HEK293 (cell line): ENCODE data around the gene PIGS.
A peak's percentile ranks its signal among the peaks of the same experiment; 100 is the strongest.

Experiments used
- CTCF ChIA-PET: fragments of 350-600 bp; formaldehyde crosslinking; extraction: SDS; loops from one replicate; lab custom pipeline; 2021; ENCODE audit warnings: antibody characterized with exemption; lab: Yijun Ruan, JAX
- POLR2A ChIA-PET: fragments of 300-600 bp; formaldehyde crosslinking; extraction: SDS; loops from one replicate; lab custom pipeline; 2020; ENCODE audit warnings: antibody characterized with exemption, inconsistent platforms; lab: Yijun Ruan, JAX
- H3K27ac ChIP-seq: fragments of 200-500 bp; sonication (Bioruptor generic); 2 replicates; pipeline ENCODE4 v1.5.1; 2014; ENCODE audit warnings: low read depth, low read length, control low read depth, inconsistent platforms; ENCODE audit errors: extremely low read depth
- H3K36me3 ChIP-seq, 2 experiments: fragments of 200-500 bp in 1 of 2; sonication (Bioruptor generic) in 1 of 2; 1 replicate in 1 of 2; 2 replicates in 1 of 2; pipeline ENCODE4 v1.5.1; 2014 to 2017; ENCODE audit warnings: inconsistent platforms in 2 of 2, low read length in 2 of 2; ENCODE audit not compliant: control insufficient read depth in 2 of 2, insufficient read depth in 1 of 2
- H3K4me1 ChIP-seq: fragments of 200-500 bp; sonication (Bioruptor generic); 2 replicates; pipeline ENCODE4 v1.5.1; 2014; ENCODE audit warnings: mild to moderate bottlenecking, low read length, inconsistent platforms; ENCODE audit not compliant: control insufficient read depth, insufficient read depth
- H3K4me3 ChIP-seq: 2 replicates; pipeline ENCODE4 v1.5.1; 2011; ENCODE audit warnings: low read depth, mild to moderate bottlenecking, control low read depth, low read length, moderate library complexity
- H3K9me3 ChIP-seq: fragments of 200-500 bp; sonication (Bioruptor generic); 2 replicates; pipeline ENCODE4 v1.5.1; 2014; ENCODE audit warnings: low read depth, low read length, inconsistent platforms; ENCODE audit not compliant: control insufficient read depth, insufficient read depth
- EGR2 ChIP-seq: fragments of 450-650 bp; formaldehyde crosslinking; IDR thresholded peaks from 2 replicates; pipeline ENCODE4 v1.5.1; 2016; ENCODE audit warnings: low read depth, missing biosample characterization, missing genetic modification characterization
- GLIS1 ChIP-seq: fragments of 450-650 bp; formaldehyde crosslinking; IDR thresholded peaks from 2 replicates; pipeline ENCODE4 v1.5.1; 2016; ENCODE audit warnings: missing biosample characterization, missing genetic modification characterization
- GLIS2 ChIP-seq: fragments of 450-650 bp; formaldehyde crosslinking; IDR thresholded peaks from 2 replicates; pipeline ENCODE4 v1.5.1; 2016; ENCODE audit warnings: missing biosample characterization, missing genetic modification characterization
- KLF1 ChIP-seq: fragments of 450-650 bp; formaldehyde crosslinking; IDR thresholded peaks from 2 replicates; pipeline ENCODE4 v1.5.1; 2016; ENCODE audit warnings: missing biosample characterization, missing genetic modification characterization
- SETDB1 ChIP-seq: IDR thresholded peaks from one replicate; pipeline ENCODE4 v1.6.1; 2017; ENCODE audit warnings: mild to moderate bottlenecking, low read length, moderate library complexity, mixed read lengths; ENCODE audit not compliant: insufficient read length
- YY1 ChIP-seq: fragments of 450-650 bp; formaldehyde crosslinking; IDR thresholded peaks from 2 replicates; pipeline ENCODE4 v1.5.1; 2018; ENCODE audit warnings: missing biosample characterization, missing genetic modification characterization
- ZBTB20 ChIP-seq: fragments of 450-650 bp; formaldehyde crosslinking; IDR thresholded peaks from 2 replicates; pipeline ENCODE4 v1.5.1; 2016; ENCODE audit warnings: missing biosample characterization, missing genetic modification characterization
- ZBTB7A ChIP-seq: fragments of 450-650 bp; formaldehyde crosslinking; IDR thresholded peaks from 2 replicates; pipeline ENCODE4 v1.5.1; 2016; ENCODE audit warnings: low read depth, missing biosample characterization, missing genetic modification characterization
- ZFHX2 ChIP-seq: fragments of 450-650 bp; formaldehyde crosslinking; conservative IDR thresholded peaks from 2 replicates; pipeline ENCODE4 v1.5.1; 2016; ENCODE audit warnings: missing biosample characterization, missing genetic modification characterization
- ZFP41 ChIP-seq: fragments of 450-650 bp; formaldehyde crosslinking; IDR thresholded peaks from 2 replicates; pipeline ENCODE4 v1.5.1; 2016; ENCODE audit warnings: missing biosample characterization, missing genetic modification characterization, borderline replicate concordance
- ZIC2 ChIP-seq: fragments of 450-650 bp; formaldehyde crosslinking; IDR thresholded peaks from 2 replicates; pipeline ENCODE4 v1.5.1; 2016; ENCODE audit warnings: missing biosample characterization, missing genetic modification characterization
- ZNF248 ChIP-seq: fragments of 450-650 bp; formaldehyde crosslinking; IDR thresholded peaks from 2 replicates; pipeline ENCODE4 v1.5.1; 2017; ENCODE audit warnings: missing biosample characterization, missing genetic modification characterization
- ZNF274 ChIP-seq, 2 experiments: fragments of 200-500 bp in 1 of 2; fragments of 450-650 bp in 1 of 2; sonication (Bioruptor generic) in 1 of 2; formaldehyde crosslinking in 1 of 2; IDR thresholded peaks; 2 replicates each; pipeline versions ENCODE4 v1.5.1 to v1.6.1; 2014 to 2016; ENCODE audit warnings: borderline replicate concordance in 1 of 2, inconsistent platforms in 1 of 2, low read length in 1 of 2, missing biosample characterization in 1 of 2, missing genetic modification characterization in 1 of 2
- ZNF391 ChIP-seq: fragments of 450-650 bp; formaldehyde crosslinking; IDR thresholded peaks from 2 replicates; pipeline ENCODE4 v1.5.1; 2016; ENCODE audit warnings: low read depth, missing biosample characterization, missing genetic modification characterization, borderline replicate concordance
- ZNF501 ChIP-seq: fragments of 450-650 bp; formaldehyde crosslinking; IDR thresholded peaks from 2 replicates; pipeline ENCODE4 v1.5.1; 2016; ENCODE audit warnings: missing biosample characterization, missing genetic modification characterization
- ZNF558 ChIP-seq: fragments of 450-650 bp; formaldehyde crosslinking; IDR thresholded peaks from 2 replicates; pipeline ENCODE4 v1.5.1; 2016; ENCODE audit warnings: missing biosample characterization, missing genetic modification characterization
- ZNF610 ChIP-seq: fragments of 450-650 bp; formaldehyde crosslinking; IDR thresholded peaks from 2 replicates; pipeline ENCODE4 v1.5.1; 2016; ENCODE audit warnings: missing biosample characterization, missing genetic modification characterization, borderline replicate concordance
- ZNF624 ChIP-seq: fragments of 450-650 bp; formaldehyde crosslinking; IDR thresholded peaks from 2 replicates; pipeline ENCODE4 v1.5.1; 2017; ENCODE audit warnings: missing biosample characterization, missing genetic modification characterization
- ZNF747 ChIP-seq: fragments of 450-650 bp; formaldehyde crosslinking; IDR thresholded peaks from 2 replicates; pipeline ENCODE4 v1.5.1; 2016; ENCODE audit warnings: missing biosample characterization, missing genetic modification characterization
- ZNF76 ChIP-seq: fragments of 450-650 bp; formaldehyde crosslinking; IDR thresholded peaks from 2 replicates; pipeline ENCODE4; 2016; ENCODE audit warnings: low read depth, missing biosample characterization, missing genetic modification characterization, borderline replicate concordance
- ZNF768 ChIP-seq: fragments of 450-650 bp; formaldehyde crosslinking; IDR thresholded peaks from 2 replicates; pipeline ENCODE4 v1.5.1; 2018; ENCODE audit warnings: missing biosample characterization, mild to moderate bottlenecking, missing genetic modification characterization
- TF ChIP-seq, protein P1 (sequence below): fragments of 450-650 bp; formaldehyde crosslinking; IDR thresholded peaks from 2 replicates; pipeline ENCODE4 v1.5.1; 2016; ENCODE audit warnings: missing biosample characterization, missing genetic modification characterization
- TF ChIP-seq, protein P2 (sequence below): fragments of 450-650 bp; formaldehyde crosslinking; IDR thresholded peaks from 2 replicates; pipeline ENCODE4 v1.5.1; 2016; ENCODE audit warnings: missing biosample characterization, missing genetic modification characterization
- TF ChIP-seq, protein P3 (sequence below): fragments of 450-650 bp; formaldehyde crosslinking; IDR thresholded peaks from 2 replicates; pipeline ENCODE4 v1.5.1; 2016; ENCODE audit warnings: missing biosample characterization, missing genetic modification characterization
- TF ChIP-seq, protein P4 (sequence below): fragments of 450-650 bp; formaldehyde crosslinking; IDR thresholded peaks from 2 replicates; pipeline ENCODE4 v1.5.1; 2016; ENCODE audit warnings: missing biosample characterization, missing genetic modification characterization

The PIGS gene

GRCh38 chr17:28533091-28533807 lies 38.1 kb downstream of the PIGS start:
- POLR2A ChIA-PET: no interaction called here

GRCh38 chr17:28532050-28532960 lies 39.0 kb downstream of the PIGS start:
- CTCF ChIA-PET: interaction anchor here (0.6 to 2.5 kb wide), 3 partner anchors 8 to 119 kb away, joined by 3 to 15 read pairs (median 3); no protein-coding TSS in a partner anchor
- POLR2A ChIA-PET: no interaction called here
- TF ChIP-seq ZNF76 (tag by site-specific recombination) (no peak), ZNF558 (tag by site-specific recombination) (no peak), ZNF501 (tag by site-specific recombination) (no peak), ZBTB7A (tag by site-specific recombination) (no peak), ZNF747 (tag by site-specific recombination) (no peak), ZNF768 (no peak), GLIS1 (tag by site-specific recombination) (peak; percentile 35; the same call in 1 of the 2 replicates), ZNF624 (tag by site-specific recombination) (no peak), ZNF391 (no peak), ZNF610 (tag by site-specific recombination) (no peak), YY1 (tag by site-specific recombination) (no peak), SETDB1 (no peak), ZNF274 (IDR thresholded peaks at IDR 0.05; ENCODE audit: low read length) (no peak), ZNF274 (tag by site-specific recombination; IDR thresholded peaks at IDR 0.05; ENCODE audit: borderline replicate concordance) (no peak), ZFP41 (tag by site-specific recombination) (no peak), ZBTB20 (no peak)
- TF ChIP-seq, protein P1, sequence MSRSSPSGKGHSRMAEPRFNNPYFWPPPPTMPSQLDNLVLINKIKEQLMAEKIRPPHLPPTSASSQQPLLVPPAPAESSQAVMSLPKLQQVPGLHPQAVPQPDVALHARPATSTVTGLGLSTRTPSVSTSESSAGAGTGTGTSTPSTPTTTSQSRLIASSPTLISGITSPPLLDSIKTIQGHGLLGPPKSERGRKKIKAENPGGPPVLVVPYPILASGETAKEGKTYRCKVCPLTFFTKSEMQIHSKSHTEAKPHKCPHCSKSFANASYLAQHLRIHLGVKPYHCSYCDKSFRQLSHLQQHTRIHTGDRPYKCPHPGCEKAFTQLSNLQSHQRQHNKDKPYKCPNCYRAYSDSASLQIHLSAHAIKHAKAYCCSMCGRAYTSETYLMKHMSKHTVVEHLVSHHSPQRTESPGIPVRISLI (tag by site-specific recombination): no peak
- TF ChIP-seq, protein P2, sequence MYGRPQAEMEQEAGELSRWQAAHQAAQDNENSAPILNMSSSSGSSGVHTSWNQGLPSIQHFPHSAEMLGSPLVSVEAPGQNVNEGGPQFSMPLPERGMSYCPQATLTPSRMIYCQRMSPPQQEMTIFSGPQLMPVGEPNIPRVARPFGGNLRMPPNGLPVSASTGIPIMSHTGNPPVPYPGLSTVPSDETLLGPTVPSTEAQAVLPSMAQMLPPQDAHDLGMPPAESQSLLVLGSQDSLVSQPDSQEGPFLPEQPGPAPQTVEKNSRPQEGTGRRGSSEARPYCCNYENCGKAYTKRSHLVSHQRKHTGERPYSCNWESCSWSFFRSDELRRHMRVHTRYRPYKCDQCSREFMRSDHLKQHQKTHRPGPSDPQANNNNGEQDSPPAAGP (tag by site-specific recombination): 0 out of 2 replicates have a peak, but pooled peaks have one; percentile 23
- TF ChIP-seq, protein P3, sequence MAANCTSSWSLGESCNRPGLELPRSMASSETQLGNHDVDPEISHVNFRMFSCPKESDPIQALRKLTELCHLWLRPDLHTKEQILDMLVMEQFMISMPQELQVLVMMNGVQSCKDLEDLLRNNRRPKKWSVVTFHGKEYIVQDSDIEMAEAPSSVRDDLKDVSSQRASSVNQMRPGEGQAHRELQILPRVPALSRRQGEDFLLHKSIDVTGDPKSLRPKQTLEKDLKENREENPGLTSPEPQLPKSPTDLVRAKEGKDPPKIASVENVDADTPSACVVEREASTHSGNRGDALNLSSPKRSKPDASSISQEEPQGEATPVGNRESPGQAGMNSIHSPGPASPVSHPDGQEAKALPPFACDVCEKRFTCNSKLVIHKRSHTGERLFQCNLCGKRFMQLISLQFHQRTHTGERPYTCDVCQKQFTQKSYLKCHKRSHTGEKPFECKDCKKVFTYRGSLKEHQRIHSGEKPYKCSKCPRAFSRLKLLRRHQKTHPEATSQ (tag by site-specific recombination): no peak

More at GRCh38 chr17:28533091-28533807, 38.1 kb downstream of the PIGS start:
- Histone ChIP-seq H3K36me3 (no peaks in the 10 kb centered on the region), H3K9me3 (no peaks in the 10 kb centered on the region), H3K4me1 (no peaks in the 10 kb centered on the region), H3K27ac (no peak overlapping the region)
- CTCF ChIA-PET: interaction anchor here (2.5 kb wide), 1 partner anchor 7 kb away, joined by 15 read pairs; no protein-coding TSS in a partner anchor
- TF ChIP-seq, protein P4, sequence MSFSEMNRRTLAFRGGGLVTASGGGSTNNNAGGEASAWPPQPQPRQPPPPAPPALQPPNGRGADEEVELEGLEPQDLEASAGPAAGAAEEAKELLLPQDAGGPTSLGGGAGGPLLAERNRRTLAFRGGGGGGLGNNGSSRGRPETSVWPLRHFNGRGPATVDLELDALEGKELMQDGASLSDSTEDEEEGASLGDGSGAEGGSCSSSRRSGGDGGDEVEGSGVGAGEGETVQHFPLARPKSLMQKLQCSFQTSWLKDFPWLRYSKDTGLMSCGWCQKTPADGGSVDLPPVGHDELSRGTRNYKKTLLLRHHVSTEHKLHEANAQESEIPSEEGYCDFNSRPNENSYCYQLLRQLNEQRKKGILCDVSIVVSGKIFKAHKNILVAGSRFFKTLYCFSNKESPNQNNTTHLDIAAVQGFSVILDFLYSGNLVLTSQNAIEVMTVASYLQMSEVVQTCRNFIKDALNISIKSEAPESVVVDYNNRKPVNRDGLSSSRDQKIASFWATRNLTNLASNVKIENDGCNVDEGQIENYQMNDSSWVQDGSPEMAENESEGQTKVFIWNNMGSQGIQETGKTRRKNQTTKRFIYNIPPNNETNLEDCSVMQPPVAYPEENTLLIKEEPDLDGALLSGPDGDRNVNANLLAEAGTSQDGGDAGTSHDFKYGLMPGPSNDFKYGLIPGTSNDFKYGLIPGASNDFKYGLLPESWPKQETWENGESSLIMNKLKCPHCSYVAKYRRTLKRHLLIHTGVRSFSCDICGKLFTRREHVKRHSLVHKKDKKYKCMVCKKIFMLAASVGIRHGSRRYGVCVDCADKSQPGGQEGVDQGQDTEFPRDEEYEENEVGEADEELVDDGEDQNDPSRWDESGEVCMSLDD (tag by site-specific recombination): no peak
- TF ChIP-seq, protein P2 (tag by site-specific recombination): 0 out of 2 replicates have a peak, but pooled peaks have one; percentile 73
- TF ChIP-seq ZFHX2 (tag by site-specific recombination) (peak; percentile 99), ZNF248 (tag by site-specific recombination) (no peak), ZIC2 (tag by site-specific recombination) (peak; percentile 76), GLIS1 (tag by site-specific recombination) (peak; percentile 69), KLF1 (tag by site-specific recombination) (peak; percentile 71), GLIS2 (peak; percentile 40; the same call in 1 of the 2 replicates), EGR2 (tag by site-specific recombination) (peak; percentile 94)
- TF ChIP-seq, all 188 proteins: peak for 7
- H3K4me3 ChIP-seq: no peak overlapping the region

More at GRCh38 chr17:28532050-28532960, 39.0 kb downstream of the PIGS start:
- Histone ChIP-seq H3K4me3 (no peak overlapping the region), H3K27ac (no peak overlapping the region), H3K36me3 (no peaks in the 10 kb centered on the region), H3K4me1 (no peaks in the 10 kb centered on the region), H3K9me3 (no peaks in the 10 kb centered on the region)
